ENCODE measurements around the gene TUSC2. TPM values are rescaled to one million over a fixed set of nuclear protein-coding genes. Genes with fewer than 3 reads are reported as not detected.

Gene TUSC2
- total RNA-seq, 1 experiment from 2014 or later = 33.5 TPM

GRCh38 chr3:50353245-50354004 is 25.4 kb upstream of the TUSC2 start:
- H2BK5ac ChIP-seq (ENCODE audit: insufficient read length, low read length) = no peak overlapping the region
- TF ChIP-seq CTCF (conservative IDR thresholded peaks at IDR 0.05) = no peak
- H3K27ac Mint-ChIP-seq = no peak overlapping the region

More at GRCh38 chr3:50353245-50354004, 25.4 kb upstream of the TUSC2 start:
- Histone ChIP-seq H2BK15ac (ENCODE audit: low read depth, low read length) (no peak overlapping the region), H3K56ac (ENCODE audit: insufficient read length, low read depth, low read length) (no peak overlapping the region), H3K4ac (ENCODE audit: low read depth, low read length) (no peak overlapping the region), H3K27ac (ENCODE audit: insufficient read length, low read depth, low read length) (no peak overlapping the region), H3K23me2 (ENCODE audit: insufficient read length, low read depth, low read length, poor library complexity, severe bottlenecking) (peaks cover 11% of the 10 kb centered on the region), H3K14ac (ENCODE audit: insufficient read depth, low read length) (no peak overlapping the region), H3K79me1 (ENCODE audit: insufficient read depth, low read depth, low read length, poor library complexity, severe bottlenecking) (peaks cover 4% of the 10 kb centered on the region), H2AFZ (ENCODE audit: low read length) (no peak overlapping the region), H3K9ac (ENCODE audit: extremely low read depth, insufficient read length, low read length) (no peak overlapping the region), H2AK5ac (ENCODE audit: insufficient read length, low read length) (no peak overlapping the region), H3K9me3 (ENCODE audit: control insufficient read depth, low read depth, low read length) (no peaks in the 10 kb centered on the region), H3K23ac (ENCODE audit: insufficient read length, low read depth, low read length) (no peak overlapping the region), H3K79me2 (ENCODE audit: insufficient read depth, low read length) (peaks cover 6% of the 10 kb centered on the region; the same call in 1 of the 2 replicates), H3K27me3 (ENCODE audit: insufficient read depth, low read length) (no peaks in the 10 kb centered on the region), H2BK20ac (ENCODE audit: low read depth, low read length, poor library complexity, severe bottlenecking) (no peak overlapping the region), H4K8ac (replicated peaks; ENCODE audit: insufficient read length, low read depth, low read length) (no peak overlapping the region), H2BK120ac (ENCODE audit: low read depth, low read length, poor library complexity, severe bottlenecking) (no peak overlapping the region), H3K4me2 (ENCODE audit: insufficient read depth, insufficient read length, low read length) (no peak overlapping the region), H2BK12ac (ENCODE audit: insufficient read length, low read depth, low read length) (no peak overlapping the region), H3K4me1 (ENCODE audit: insufficient read depth, low read length) (peaks cover 4% of the 10 kb centered on the region; the same call in 1 of the 2 replicates), H4K20me1 (ENCODE audit: control insufficient read depth, insufficient read depth, insufficient read length) (no peaks in the 10 kb centered on the region), H4K91ac (ENCODE audit: insufficient read length, low read depth, low read length) (no peak overlapping the region), H3K18ac (ENCODE audit: insufficient read length, low read depth, low read length) (no peak overlapping the region), H3T11ph (ENCODE audit: low read length) (no peak overlapping the region), H4K5ac (ENCODE audit: insufficient read length, low read depth, low read length) (no peak overlapping the region)
- no peaks in the 10 kb centered on the region for H3K27me3 Mint-ChIP-seq (ENCODE audit: low read depth)
- no peak for DNase-seq
- no peaks in the 10 kb centered on the region for H3K9me3 Mint-ChIP-seq
- H3K36me3 Mint-ChIP-seq (ENCODE audit: insufficient read depth in 1 of 3, low read depth in 3 of 3) = peaks cover 19 to 31% (median 31%) of the 10 kb centered on the region in 3 experiments
- no peak overlapping the region for H3K4me3 Mint-ChIP-seq
- H3K4me1 Mint-ChIP-seq = peaks cover 34 to 35% of the 10 kb centered on the region in 2 experiments
- no CpG with 5 or more reads among the region's 12 CpGs for WGBS (ENCODE audit: extremely low coverage, insufficient read length, low lambda C conversion rate)

All from H9 (cell line).